Stimulated activated CD4-positive, alpha-beta T cell treated with anti-CD3 and anti-CD28 coated beads, TNF-alpha, amount 100 ng/mL, for 48 hours (primary cell): Measurements from ENCODE around the gene LCN10.

ENCODE experiments used
- DNase-seq, 3 donors: peaks; one replicate each; pipeline ENCODE4 v3.0.0-alpha.2; 2020; ENCODE audit warnings: low read depth in 3 of 3

LCN10 gene

DNA sequence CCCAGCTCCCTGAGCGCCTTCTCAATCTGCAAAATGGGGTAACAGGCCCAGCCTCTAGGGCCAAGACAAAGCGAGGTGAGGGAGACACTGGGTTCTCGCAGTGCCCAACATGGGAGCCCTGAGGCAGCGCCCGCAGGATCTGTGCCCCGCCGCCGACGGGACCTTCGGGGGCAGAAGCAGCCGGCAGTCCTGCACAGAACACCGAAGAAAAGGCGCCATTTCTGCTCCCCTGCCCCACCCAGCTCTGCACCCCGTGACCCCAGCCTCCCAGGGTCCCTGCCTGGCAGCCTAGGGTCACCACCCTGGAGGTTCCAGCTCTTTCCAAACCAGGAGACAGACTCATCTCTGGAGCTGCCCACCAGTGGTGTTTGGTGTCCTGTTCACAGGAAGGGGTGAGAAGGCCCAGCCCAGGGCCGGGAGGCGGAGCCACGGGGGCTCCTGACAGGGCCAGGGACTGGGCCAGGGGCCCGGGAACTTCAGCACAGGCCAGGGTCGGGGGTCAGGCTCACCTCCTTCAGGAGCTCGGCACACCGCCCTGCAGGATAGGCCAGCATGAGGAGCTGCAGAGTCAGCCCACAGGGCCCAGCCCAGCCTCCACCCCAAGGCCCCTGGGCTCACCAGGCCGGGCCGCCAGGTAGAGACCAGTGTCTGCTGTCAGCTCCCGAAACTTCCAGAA lies 12.0 kb upstream of the LCN10 start:
- no peak for DNase-seq

DNA sequence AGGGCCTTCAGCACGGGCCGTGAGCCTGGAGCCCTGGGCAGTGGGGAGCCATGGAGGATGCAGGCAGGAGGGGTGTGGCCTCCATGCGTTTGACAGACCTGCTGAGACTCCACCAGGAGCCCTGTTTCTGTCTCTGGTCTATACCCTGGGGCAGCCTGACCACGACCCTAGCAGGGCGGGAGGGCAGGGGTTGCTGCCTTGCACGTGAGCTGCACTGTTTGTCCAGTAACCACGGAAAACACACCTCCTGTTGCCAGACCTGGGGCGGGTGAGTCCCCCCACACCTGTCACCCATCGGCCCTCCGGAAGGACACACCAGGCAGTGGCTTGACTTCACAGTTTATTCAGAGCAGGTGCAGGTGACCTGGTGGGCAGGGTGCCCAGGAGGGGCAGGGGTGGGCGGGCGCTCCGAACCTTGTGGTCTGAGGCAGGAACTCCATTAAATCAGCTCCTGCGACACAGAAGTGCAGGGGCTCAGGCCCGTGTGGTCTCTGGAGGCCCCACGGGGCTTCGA lies 11.4 kb upstream of the LCN10 start:
- DNase-seq: no peak

DNA sequence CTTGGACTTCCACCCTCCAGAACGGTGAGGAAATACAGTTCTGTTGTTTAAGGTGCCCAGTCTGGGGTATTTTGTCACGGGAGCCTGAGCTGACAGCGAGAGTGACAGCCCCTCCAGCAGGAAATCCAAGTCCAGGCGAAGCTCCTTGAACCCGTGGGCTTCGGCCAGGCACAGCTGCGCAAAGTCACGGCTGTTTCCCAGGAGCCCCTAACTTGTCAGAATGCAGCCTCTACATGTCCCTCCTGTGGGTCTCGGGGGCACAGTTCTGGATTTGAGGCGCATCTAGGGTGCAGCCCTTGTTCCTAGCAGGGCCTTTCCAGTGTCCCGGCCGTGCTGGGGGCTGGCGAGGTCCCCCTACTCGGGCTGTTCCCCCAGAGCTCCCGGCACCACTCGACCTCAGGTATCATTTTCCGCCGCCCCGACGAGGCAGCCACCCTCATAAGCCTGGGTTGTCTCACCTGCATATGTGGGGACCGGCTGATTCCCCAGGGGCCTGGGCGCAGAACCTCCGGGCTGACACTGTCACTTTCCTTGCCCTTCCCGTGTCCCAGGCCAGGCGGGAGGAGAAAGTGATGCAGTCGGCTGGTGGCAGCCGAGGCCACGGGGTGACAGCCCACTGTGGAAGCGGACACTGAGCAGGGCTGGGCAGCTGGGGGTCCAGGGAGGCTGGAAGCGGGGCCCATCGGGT lies 10.8 kb upstream of the LCN10 start:
- DNase-seq: no peak

DNA sequence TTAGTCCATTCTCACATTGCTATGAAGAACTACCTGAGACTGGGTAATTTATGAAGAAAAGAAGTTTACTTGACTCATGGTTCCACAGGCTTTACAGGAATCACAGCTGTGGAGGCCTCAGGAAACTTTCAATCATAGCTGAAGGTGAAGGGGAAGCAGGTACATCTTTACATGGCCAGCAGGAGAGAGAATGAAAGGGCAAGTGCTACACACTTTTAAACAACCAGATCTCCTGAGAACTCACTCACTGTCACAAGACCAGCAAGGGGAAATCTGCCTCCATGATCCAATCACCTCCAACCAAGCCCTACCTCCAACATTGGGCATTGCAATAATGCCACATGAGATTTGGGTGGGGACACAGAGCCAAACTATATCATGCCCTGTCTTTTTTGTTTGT lies 9.1 kb upstream of the LCN10 start:
- DNase-seq: no peak

DNA sequence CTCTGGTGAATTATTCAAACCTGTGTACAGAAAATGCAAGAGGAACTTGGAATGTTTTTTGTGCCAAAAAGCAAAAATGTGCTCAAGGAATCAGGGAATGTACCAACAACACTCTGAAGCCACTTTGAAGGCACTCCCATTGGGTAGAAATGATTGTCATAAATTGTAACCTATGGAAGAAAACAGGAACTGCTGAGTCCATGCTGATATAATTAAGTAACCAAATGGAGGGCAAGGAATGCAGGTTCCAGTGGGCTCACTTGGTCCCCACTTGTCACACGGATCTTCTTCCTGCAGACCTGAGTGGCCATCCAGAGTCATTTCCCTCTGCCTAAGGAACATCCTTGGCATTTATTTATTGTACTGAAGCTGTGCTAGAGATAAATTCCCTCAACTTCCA lies 8.5 kb upstream of the LCN10 start:
- DNase-seq: no peak

DNA sequence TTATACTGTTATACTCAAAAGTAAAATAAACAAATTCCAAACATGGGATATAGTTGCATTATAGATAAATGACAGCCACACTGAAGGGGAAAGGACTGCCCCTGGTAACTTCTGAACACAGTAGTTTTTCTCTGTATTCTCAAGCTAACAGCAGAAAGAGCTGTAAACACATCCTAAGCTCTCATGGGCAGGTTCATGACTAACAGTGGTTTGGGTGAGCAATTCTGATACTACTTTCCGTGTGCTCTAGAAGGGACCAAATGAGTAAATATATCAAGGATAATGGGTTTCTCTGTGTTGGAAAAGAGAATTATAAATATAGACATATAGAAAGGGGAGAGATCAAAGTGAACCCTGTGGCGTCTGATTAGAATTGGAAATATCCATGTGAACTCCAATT lies 7.8 kb upstream of the LCN10 start:
- DNase-seq: no peak

DNA sequence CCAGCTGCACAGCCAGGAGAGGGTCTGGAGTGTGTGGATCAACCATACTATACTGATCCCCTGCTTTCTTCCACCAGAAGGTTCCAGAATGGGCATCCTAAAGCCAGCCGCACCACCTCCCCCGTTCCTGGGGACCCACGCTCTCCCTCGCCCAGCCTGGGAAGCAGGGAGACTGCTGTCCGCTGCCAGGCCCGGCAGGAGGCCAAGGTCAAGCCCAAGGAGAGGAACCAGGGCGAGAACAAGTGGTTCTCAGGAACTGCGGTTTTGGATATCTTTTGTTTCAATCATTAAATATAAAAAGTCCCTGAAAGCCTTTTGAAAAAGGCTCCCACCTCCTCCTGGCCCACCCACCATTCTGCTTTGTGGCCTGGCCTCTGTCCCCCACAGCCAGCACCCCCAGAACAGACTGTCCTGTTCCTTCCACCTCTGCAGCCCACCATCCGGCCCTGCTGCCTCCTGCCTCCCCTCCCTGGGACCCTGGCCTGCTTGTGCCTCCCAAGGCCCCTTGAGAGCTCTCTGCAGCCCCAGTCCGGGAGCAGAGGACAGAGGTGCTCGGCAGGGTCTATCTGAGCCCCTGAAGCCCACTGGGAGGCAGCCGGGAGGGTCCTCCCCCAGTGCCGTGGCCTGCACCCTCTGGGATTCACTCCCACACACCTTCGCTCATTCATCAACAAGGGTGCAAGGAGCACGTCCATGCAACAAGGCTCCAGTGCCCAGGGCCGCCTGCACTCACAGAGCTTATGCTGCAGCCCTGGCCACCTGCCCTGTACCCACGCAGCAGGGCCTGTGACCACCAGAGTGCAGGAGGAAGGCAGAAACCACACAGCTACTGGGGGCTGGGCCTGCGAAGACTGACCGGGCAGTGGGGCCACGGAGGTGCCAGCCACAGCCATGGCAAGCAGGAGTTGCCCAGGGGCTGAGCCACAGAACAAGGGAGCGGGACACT lies 6.2 kb upstream of the LCN10 start:
- DNase-seq: no peak

DNA sequence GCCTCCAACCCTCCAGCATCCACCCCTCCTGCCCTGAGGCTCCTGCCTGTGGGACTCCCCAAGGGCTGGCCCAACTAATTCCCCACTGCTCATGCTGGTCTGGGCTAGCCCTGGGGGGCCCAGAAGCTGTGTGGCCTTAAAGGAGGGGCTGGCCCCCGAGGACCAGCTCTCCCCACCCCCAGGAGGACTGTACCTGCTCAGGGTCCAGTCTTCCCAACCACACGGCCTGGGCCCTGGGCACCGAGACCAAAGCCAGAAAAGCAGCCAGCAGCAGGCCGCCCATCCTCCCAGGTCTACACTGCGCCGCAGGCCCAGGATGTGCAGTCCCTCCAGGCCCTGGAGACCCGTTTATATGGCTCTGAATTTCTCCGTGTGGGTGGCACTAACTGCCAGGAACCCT lies 5.5 kb upstream of the LCN10 start, which contains the start of gene LCN6:
LCN6 (minus strand) TSS at position 325 of the 400 bp plus-strand sequence; CDS start at position 283, 42 bp downstream.
- DNase-seq: no peak

DNA sequence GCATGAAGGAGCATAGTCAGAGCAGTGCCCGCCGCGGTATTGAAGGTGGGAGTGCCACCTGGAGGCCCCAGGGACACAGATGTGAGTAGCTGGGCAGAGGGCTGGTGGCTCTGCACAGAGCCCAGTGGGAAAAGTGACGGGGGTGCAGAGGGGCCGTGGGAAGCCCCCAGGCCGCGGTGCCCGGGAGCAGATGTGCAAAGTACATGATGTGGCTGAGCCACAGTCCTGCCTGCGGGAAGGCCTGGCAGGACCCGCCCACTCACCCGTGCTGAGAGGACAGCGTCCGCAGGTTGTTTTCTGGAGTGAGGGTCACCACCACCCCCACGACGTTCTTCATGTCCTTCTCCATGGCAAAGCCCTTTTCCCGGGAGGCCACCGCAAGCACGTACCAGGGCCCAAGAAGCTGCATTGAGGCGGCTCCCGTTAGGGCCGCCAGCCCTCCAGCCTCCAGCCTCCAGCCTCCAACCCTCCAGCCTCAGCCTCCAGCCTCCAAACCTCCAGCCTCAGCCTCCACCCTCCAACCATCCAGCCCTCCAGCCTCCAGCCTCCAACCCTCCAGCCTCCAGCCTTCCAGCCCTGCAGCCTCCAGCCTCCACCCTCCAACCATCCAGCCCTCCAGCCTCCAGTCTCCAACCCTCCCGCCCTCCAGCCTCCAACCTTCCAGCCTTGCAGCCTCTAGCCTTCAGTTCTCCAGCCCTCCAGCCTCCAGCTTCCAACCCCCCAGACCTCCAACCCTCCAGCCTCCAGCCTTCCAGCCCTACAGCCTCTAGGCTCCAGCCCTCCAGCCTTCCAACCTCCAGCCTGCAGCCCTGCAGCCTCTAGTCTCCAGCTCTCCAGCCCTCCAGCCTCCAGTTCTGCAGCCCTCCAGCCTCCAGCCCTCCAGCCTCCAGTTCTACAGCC lies 4.7 kb upstream of the LCN10 start:
- no peak for DNase-seq

DNA sequence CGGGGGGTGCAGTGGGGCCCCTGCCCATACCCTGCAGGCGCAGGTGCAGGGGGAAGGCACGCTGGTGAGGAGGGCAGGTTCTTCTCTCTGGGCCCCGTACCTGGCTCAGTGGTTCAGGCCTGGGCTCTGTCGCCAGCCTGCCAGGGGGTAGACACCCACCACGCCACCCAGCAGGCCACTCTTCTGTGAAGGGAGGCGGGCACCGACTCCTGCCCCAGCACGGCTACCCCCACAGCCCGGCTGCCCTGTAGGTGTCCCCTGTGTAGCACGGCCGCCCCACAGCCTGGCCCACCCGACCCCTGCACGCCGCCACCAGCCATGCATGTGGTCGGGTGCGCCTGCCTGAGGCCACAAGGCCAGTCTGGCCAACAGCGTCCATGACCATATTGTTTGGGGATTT lies 3.9 kb upstream of the LCN10 start:
- no peak for DNase-seq

DNA sequence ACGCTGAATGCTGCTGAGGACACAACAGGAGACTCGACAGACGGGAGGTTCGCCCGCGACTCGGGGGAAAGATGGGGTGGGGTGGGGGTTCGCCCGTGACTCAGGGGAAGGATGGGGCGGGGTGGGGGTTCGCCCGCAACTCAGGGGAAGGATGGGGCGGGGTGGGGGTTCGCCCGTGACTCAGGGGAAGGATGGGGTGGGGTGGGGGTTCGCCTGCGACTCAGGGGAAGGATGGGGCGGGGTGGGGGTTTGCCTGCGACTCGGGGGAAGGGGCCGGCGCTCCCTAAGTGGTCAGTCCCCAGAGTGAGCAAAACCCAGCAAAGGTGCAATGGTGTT lies 3.4 kb upstream of the LCN10 start:
- no peak for DNase-seq

DNA sequence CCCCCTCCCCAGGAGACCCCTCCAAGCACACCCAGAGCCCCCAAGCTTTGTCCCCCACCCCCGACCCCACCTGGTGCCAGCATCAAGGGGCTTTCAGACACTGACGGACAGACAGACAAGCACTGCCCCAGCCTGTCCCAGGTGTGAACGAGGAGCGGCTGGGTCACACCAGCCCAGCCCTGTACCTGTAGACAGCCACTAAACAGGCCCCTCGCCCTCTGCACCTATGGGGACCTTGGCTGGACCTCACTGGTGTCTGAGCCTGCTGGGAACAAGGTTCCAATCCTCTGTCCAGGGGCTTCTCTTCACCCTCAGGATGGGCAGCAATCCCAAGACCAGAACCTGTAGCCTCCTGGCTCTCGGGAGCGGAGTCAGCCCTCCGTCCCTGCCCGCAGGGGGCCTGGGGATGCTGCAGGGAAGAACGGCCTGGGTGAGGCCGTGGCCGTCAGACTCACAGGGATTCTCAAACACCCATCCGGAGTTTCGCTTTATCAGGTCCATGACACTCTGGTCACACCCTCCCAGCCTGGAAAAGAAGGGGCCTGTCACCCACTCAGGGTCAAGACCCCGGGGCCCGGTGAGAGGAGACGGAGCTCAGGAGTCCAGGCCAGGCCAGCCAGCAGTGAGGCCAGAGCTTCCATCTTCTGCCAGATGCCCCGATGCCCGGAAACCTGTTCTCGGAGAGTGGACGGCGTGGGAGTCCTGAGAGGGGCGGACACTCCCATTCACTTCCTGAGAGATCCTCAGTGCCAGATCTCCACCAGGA lies 2.8 kb upstream of the LCN10 start:
- no peak for DNase-seq

DNA sequence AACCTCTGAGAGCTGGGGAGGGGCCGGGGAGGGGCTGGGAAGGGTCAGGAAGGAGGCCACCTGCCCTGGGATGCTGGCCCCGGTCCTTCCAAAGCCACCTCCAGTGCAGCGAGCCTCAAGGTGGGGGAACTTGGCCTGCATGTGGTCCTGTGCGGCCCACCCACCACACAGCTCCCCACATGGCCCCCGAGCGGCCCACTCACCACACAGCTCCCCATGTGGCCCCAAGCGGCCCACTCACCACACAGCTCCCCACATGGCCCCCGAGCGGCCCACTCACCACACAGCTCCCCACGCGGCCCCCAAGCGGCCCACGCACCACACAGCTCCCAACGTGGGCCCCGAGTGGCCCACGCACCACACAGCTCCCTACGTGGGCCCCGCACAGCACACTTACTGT lies 2.0 kb upstream of the LCN10 start:
- DNase-seq: no peak

DNA sequence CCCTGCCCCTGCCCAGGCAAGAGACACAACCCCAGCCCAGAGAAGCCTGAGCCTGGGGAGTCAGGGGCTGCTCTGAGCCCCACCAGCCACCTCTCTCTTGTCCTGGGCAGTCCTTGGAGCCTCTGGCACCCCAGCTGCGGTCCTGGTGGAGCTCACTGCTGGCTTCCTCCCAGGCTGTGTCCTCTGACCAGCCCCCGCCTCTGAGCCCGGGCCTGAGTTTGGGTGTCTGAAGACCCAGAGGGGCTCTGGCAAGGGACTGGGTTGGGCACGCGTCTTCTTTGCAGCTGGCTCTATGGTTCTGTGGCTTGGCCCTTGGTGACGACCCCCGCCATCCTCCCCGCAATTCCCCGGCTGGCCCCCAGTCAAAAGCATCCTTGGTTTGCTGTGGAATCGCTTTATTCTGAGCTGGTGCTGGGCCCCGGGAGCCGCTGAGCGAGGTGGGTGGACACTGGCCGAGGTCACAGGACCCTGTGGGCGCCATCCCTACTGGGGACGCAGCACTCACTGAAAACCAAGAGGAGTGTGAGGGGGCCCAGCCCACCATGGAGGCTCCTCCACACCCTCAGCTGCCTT lies 985 bp upstream of the LCN10 start:
- no peak for DNase-seq

DNA sequence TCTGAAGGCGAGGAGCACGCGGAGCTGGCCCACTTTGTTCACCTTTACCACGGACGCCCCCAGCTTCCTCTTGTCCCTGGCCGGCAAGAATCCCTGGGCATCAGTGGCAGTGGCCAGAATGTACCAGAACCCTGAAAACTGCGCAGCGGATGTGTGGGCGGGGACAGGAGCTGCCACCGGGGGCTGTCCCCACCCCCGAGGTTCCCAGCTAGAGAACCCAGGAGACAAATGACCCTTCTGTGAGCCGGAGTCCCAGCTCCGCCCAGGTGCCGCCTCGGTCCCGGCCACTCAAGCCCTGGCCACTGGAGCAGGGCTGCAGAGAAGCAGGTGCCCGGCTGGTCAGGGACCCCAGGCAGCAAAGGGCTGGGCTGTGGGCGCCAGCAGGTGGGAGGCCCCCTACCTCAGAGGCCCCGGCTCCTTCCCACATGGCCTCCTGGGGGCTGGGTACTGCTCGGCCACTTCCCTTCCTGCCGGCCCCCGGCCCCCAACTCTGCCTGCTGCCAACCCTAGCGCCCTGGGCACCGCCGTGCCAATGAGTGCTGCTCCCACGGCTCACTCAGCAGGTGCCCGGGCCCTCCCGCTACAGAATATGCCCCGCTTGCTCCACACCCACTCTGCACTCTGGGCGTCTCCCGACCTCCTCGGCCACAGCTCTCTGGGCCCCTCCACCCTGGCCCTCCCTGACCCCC lies 713 bp downstream of the LCN10 start:
- DNase-seq: peak in 1 of 3 donors; percentile 35

DNA sequence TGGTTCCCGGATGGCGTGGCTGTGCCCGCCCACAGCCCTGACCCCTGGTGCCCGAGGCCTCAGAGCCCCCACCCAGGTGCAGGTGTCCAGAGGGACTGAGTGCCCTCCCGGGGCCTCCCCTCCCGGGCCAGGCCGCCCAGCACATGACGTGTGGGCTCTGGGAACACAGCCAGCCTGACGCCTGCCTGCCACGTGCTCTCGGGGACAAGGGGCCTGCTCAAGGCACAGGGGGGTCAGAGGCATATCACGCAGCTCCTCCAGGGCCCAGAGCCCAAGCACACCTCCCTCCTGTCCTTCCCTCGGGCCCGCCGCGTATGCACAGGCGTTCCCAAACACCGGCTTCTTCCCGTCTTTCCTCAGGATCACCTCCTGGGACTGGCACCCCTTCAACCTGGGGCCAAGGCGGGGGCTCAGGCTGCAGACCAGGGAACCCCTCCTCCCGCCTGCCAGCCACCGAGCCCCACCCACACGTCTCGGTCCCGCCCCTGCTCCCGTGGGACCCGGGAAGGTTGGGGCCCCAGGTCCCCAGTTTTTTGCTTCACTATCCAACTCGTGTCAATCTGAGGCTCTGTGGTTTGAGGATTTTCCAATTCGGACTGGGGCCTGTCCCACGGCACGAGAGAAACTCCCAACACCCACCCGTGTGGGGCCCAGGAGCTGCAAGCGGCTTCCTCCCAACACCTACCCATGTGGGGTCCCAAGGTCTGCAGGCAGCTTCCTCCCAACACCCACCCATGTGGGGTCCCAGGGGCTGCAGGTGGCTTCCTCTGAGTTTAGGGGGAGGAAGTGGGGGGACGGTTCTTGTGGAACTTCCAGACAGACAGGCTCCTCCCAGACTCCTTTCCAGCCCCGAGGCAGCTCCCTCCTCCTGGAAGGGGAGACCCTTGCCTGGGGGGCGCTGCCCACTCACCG lies 1.5 kb downstream of the LCN10 start:
- no peak for DNase-seq

DNA sequence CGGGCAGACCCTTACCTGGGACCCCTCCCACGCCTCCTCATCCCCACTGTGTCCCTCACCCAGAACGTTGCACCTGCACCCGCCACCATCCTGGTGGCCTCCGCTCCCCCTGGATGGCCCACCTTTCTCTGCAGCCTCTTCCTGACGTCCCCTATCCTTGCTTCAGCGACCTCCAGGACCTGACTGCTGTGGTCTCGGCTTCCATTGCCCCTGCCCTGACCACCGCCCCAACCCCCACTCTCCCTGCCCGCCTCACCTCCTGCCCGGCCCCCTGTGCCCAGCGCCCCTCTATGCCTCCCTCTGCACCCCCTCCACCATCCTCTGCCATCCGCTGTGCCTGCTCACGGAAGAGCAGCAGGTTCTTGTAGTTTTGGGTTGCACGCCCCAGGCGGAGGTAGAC lies 2.2 kb downstream of the LCN10 start:
- no peak for DNase-seq

DNA sequence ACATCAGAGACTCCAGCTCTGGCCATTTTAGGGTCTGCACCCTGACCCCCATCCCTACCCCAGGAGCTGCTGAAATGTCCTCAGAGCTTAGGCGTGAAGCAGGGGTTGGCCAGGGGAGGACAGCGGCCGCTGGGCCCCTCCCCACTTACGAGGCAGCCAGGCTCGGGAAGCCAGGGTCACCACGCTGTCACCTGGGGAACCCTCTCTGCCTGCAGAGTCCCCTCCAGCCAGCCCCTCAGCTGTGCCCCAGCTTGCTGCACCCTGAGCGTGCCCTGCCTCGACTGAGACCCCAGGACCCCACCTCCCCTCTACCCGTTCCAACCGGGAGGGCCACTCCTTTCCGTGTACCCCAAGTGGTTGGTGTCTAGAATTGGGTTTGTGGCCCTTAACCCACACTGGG lies 2.7 kb downstream of the LCN10 start:
- no peak for DNase-seq

DNA sequence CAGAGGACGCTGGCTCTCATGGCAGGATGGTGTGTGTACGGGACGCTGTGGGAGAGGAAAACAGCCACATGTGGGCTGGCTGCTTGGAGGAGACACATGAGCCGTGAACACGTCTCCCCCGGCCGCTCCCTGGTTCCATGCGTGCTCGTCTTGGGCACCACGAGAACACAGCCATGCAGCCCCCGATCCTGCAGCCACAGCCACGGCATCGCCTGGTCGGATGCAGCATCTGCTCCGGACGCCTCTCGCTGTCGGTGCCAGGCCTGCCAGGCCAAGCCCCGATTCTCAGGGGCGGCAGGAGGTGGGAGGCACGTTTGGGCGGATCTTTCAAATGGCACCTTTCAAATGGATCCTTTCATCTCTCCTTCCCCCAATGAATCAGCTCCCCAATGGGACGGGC lies 3.2 kb downstream of the LCN10 start:
- DNase-seq: no peak
